ENCODE results near the gene SMIM10. TPM values are rescaled to one million over a fixed set of nuclear protein-coding genes. Genes with fewer than 3 reads are reported as not detected.

The SMIM10 gene
- 0.13 to 0.19 TPM (median 0.15 TPM) in 4 of 5 replicates, not detected in the other for total RNA-seq (2022; extraction: Qiagen RNA extraction; ENCODE audit: low read depth)

GRCh38 chrX:134990801-134991481, at the start of gene SMIM10:
Gene SMIM10, plus strand, starts transcription at chrX:134990991. Its CDS starts 105 bp downstream, at chrX:134991096.

Other genes with a start within 250 kb of the SMIM10 start
- 25.9 to 34.3 TPM (median 32.3 TPM) in 5 replicates for gene PABIR2, start 193.8 kb upstream of the SMIM10 start, total RNA-seq (2022; extraction: Qiagen RNA extraction; ENCODE audit: low read depth)
- gene MOSPD1, start 75.7 kb upstream of the SMIM10 start, total RNA-seq (2022; extraction: Qiagen RNA extraction; ENCODE audit: low read depth) = 18.9 to 26.0 TPM (median 22.5 TPM) in 5 replicates
- 8.0 to 9.3 TPM (median 8.7 TPM) in 5 replicates for gene RTL8B, start 31.6 kb downstream of the SMIM10 start, total RNA-seq (2022; extraction: Qiagen RNA extraction; ENCODE audit: low read depth)
- gene RTL8C, start 41.4 kb downstream of the SMIM10 start, total RNA-seq (2022; extraction: Qiagen RNA extraction; ENCODE audit: low read depth) = 139 to 194 TPM (median 173 TPM) in 5 replicates
- gene RTL8A, start 61.1 kb downstream of the SMIM10 start, total RNA-seq (2022; extraction: Qiagen RNA extraction; ENCODE audit: low read depth) = 158 to 180 TPM (median 162 TPM) in 5 replicates
- gene SMIM10L2B, start 107.7 kb downstream of the SMIM10 start, total RNA-seq (2022; extraction: Qiagen RNA extraction; ENCODE audit: low read depth) = 0.03 to 0.16 TPM (median 0.05 TPM) in 4 of 5 replicates, not detected in the other
- not detected in 5 replicates for gene ETDB, start 129.5 kb downstream of the SMIM10 start, total RNA-seq (2022; extraction: Qiagen RNA extraction; ENCODE audit: low read depth)
- not detected in 5 replicates for gene CT55, start 180.4 kb downstream of the SMIM10 start, total RNA-seq (2022; extraction: Qiagen RNA extraction; ENCODE audit: low read depth)

All from A549 treated with DMSO at 1 μM for 4 hours (cell line).